Stomach (tissue), 4 donors: ENCODE results near the gene MAB21L2.

Experiments
- EP300 ChIP-seq: sonication (generic); formaldehyde crosslinking; IDR thresholded peaks from one replicate; pipeline ENCODE4 v1.6.1; 2017; ENCODE audit warnings: antibody characterized with exemption
- POLR2A ChIP-seq, 4 donors: fragments of 450-650 bp; IDR thresholded peaks; one replicate each; pipeline ENCODE4 v1.6.1; 2016; ENCODE audit warnings: antibody characterized with exemption in 4 of 4, control low read depth in 2 of 4, mild to moderate bottlenecking in 1 of 4, moderate library complexity in 1 of 4
- POLR2AphosphoS5 ChIP-seq, 3 donors: sonication (generic); formaldehyde crosslinking; IDR thresholded peaks; one replicate each; pipeline ENCODE4 v1.6.1; 2016; ENCODE audit warnings: antibody characterized with exemption in 3 of 3
- TF ChIP-seq, protein P1 (sequence below), 7 experiments: fragments of 450-650 bp in 4 of 7; fragments of 200-600 bp in 3 of 7; sonication (generic) in 3 of 7; IDR thresholded peaks; one replicate each; pipeline ENCODE4 v1.5.1; 2016 to 2019; ENCODE audit warnings: antibody characterized with exemption in 7 of 7, control low read depth in 2 of 7, mild to moderate bottlenecking in 1 of 7

DNA sequence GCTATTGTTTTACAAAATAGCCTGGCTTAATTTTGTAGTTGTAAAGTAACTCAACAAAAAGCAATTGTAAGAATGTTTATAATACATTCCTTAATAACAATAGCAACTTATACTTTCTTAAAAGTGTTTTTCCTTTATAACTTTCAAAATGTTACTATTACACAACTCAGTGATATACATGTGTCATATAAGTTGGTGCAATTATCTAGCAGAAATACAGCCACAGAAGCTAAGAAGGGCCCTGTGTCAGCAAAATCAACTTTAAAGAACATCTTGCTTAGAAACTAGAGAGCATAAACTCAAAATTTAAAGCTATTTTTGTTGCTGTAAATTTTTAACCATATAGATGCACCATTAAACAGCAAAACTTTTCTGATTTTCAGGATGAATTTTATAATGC is 41.4 kb upstream of the MAB21L2 start:
- TF ChIP-seq, protein P1, sequence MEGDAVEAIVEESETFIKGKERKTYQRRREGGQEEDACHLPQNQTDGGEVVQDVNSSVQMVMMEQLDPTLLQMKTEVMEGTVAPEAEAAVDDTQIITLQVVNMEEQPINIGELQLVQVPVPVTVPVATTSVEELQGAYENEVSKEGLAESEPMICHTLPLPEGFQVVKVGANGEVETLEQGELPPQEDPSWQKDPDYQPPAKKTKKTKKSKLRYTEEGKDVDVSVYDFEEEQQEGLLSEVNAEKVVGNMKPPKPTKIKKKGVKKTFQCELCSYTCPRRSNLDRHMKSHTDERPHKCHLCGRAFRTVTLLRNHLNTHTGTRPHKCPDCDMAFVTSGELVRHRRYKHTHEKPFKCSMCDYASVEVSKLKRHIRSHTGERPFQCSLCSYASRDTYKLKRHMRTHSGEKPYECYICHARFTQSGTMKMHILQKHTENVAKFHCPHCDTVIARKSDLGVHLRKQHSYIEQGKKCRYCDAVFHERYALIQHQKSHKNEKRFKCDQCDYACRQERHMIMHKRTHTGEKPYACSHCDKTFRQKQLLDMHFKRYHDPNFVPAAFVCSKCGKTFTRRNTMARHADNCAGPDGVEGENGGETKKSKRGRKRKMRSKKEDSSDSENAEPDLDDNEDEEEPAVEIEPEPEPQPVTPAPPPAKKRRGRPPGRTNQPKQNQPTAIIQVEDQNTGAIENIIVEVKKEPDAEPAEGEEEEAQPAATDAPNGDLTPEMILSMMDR (IDR thresholded peaks at IDR 0.05): no peak
- no peak for TF ChIP-seq POLR2A (IDR thresholded peaks at IDR 0.05)
- TF ChIP-seq EP300: no peak
- no peak for TF ChIP-seq POLR2AphosphoS5 (IDR thresholded peaks at IDR 0.05)
